Esophagus squamous epithelium (tissue), 4 donors: Measurements from ENCODE around the gene SDHB.

ENCODE experiments used
- POLR2A ChIP-seq, 4 donors: fragments of 450-650 bp; IDR thresholded peaks; one replicate each; pipeline ENCODE4 v1.6.1; 2017; ENCODE audit warnings: antibody characterized with exemption in 4 of 4, mild to moderate bottlenecking in 4 of 4, moderate library complexity in 3 of 4
- TF ChIP-seq, protein P1 (sequence below), 6 experiments: fragments of 450-650 bp in 4 of 6; fragments of 200-600 bp in 2 of 6; sonication (generic) in 2 of 6; IDR thresholded peaks; one replicate each; pipeline ENCODE4 v1.5.1; 2016 to 2019; ENCODE audit warnings: antibody characterized with exemption in 6 of 6, mild to moderate bottlenecking in 4 of 6, moderate library complexity in 4 of 6

GRCh38 chr1:17046334-17046657 lies 7.5 kb downstream of the SDHB start:
- TF ChIP-seq, protein P1, sequence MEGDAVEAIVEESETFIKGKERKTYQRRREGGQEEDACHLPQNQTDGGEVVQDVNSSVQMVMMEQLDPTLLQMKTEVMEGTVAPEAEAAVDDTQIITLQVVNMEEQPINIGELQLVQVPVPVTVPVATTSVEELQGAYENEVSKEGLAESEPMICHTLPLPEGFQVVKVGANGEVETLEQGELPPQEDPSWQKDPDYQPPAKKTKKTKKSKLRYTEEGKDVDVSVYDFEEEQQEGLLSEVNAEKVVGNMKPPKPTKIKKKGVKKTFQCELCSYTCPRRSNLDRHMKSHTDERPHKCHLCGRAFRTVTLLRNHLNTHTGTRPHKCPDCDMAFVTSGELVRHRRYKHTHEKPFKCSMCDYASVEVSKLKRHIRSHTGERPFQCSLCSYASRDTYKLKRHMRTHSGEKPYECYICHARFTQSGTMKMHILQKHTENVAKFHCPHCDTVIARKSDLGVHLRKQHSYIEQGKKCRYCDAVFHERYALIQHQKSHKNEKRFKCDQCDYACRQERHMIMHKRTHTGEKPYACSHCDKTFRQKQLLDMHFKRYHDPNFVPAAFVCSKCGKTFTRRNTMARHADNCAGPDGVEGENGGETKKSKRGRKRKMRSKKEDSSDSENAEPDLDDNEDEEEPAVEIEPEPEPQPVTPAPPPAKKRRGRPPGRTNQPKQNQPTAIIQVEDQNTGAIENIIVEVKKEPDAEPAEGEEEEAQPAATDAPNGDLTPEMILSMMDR (IDR thresholded peaks at IDR 0.05), result no peak
- no peak for TF ChIP-seq POLR2A (IDR thresholded peaks at IDR 0.05)
